Kidney glomerular epithelial cell (primary cell): ENCODE results near the gene SPINK4.

Source experiments
- DNase-seq: peaks from one replicate; lab custom pipeline; 2025; lab: John Stamatoyannopoulos, UW

The SPINK4 gene

GRCh38 chr9:33291901-33292300 lies 51.9 kb downstream of the SPINK4 start:
- no peak for DNase-seq

- DNase-seq: no peak
Observed at GRCh38 chr9:33293782-33294181, 53.8 kb downstream of the SPINK4 start.

GRCh38 chr9:33294670-33295432 lies 54.9 kb downstream of the SPINK4 start:
- DNase-seq: no peak

DNA sequence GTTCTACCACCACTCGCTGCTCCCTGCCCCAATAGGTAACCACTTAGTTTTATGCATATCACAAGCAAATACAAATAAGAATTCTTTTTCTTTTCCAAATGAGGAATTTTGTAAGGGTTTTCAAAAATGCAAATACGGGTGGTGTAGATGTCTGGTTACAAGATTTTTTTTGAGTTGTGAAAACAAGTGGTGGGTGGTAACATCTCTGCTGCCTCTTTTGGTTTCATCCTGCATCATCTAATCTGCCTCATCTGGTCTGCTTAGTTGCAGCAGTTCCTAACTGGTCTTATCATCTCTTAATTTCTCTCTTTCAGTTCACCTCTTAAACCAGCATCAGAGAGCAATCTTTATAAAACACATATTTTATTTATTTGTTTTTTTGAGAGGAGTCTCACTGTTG lies 55.6 kb downstream of the SPINK4 start:
- no peak for DNase-seq

DNA sequence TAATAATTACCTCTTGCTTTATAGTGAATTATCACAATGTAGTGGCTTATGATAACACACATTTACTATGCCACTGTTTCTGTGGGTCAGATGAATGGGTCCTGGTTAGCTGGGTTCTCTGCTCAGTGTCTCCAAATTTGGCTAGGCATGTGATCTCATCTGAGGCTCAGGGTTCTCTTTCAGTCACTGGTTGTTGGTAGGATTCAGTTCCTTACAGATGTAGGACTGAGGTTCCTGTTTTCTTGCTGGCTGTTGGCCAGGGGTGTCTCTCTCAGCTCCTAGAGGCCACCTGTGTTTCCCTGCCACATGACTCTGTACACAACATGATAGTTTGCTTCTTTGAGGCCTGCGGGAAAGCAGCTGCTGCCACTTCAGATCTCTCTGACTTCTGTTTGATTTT lies 57.5 kb downstream of the SPINK4 start:
- DNase-seq: no peak
